HG03095 (cell line): ENCODE results near the gene RAD51B.

Experiments used
- ATAC-seq: cut with Tn5 transposase; IDR thresholded peaks from one replicate; pipeline ENCODE4 v1.9.1; 2021; ENCODE audit warnings: moderate library complexity; ENCODE audit not compliant: unreplicated experiment

The RAD51B gene

GRCh38 chr14:68446243-68447040 lies 626.9 kb downstream of the RAD51B start:
- no peak for ATAC-seq

- ATAC-seq = no peak
These were observed 628.1 kb downstream of the RAD51B start for GRCh38 chr14:68447581-68448251.

GRCh38 chr14:68448252-68448902 lies 628.8 kb downstream of the RAD51B start:
- no peak for ATAC-seq

- no peak for ATAC-seq
These were observed 630.1 kb downstream of the RAD51B start for GRCh38 chr14:68449561-68450181.

- ATAC-seq = no peak
These were observed 631.0 kb downstream of the RAD51B start for GRCh38 chr14:68450391-68451120.

- no peak for ATAC-seq
These were observed 632.3 kb downstream of the RAD51B start for GRCh38 chr14:68451696-68452373.

GRCh38 chr14:68458253-68458652 lies 638.7 kb downstream of the RAD51B start:
- ATAC-seq = no peak

GRCh38 chr14:68458840-68459469 lies 639.4 kb downstream of the RAD51B start:
- ATAC-seq = no peak

GRCh38 chr14:68459480-68460136 lies 640.0 kb downstream of the RAD51B start:
- no peak for ATAC-seq

- no peak for ATAC-seq
These were observed 641.0 kb downstream of the RAD51B start for GRCh38 chr14:68460541-68460940.

GRCh38 chr14:68461086-68461485 lies 641.5 kb downstream of the RAD51B start:
- no peak for ATAC-seq

- no peak for ATAC-seq
These were observed 643.1 kb downstream of the RAD51B start for GRCh38 chr14:68462683-68463082.

- no peak for ATAC-seq
These were observed 643.7 kb downstream of the RAD51B start for GRCh38 chr14:68463299-68463698.

GRCh38 chr14:68463705-68464374 lies 644.3 kb downstream of the RAD51B start:
- ATAC-seq = no peak

GRCh38 chr14:68464711-68465110 lies 645.1 kb downstream of the RAD51B start:
- no peak for ATAC-seq

- ATAC-seq = no peak
These were observed 647.0 kb downstream of the RAD51B start for GRCh38 chr14:68466491-68466977.

GRCh38 chr14:68467425-68467824 lies 647.8 kb downstream of the RAD51B start:
- ATAC-seq = no peak

GRCh38 chr14:68468437-68469207 lies 649.0 kb downstream of the RAD51B start:
- ATAC-seq = no peak
